Mesothelial cell of epicardium (in vitro differentiated cells): ENCODE data around the gene HDAC4. TPM values are rescaled to one million over a fixed set of nuclear protein-coding genes. Genes with fewer than 3 reads are reported as not detected.

Experiments used
- DNase-seq, 2 experiments: peaks; one replicate each; pipeline ENCODE4 v3.0.0; 2021; ENCODE audit warnings: low spot score in 2 of 2; ENCODE audit not compliant: unreplicated experiment in 2 of 2
- H3K27ac Mint-ChIP-seq: 2 replicates; pipeline ENCODE4 v1.8.0; 2021; ENCODE audit warnings: mixed read lengths
- H3K27me3 Mint-ChIP-seq: 2 replicates; pipeline ENCODE4 v1.8.0; 2021; ENCODE audit warnings: low read depth, mixed read lengths
- H3K36me3 Mint-ChIP-seq: 2 replicates; pipeline ENCODE4 v1.8.0; 2021; ENCODE audit warnings: mixed read lengths
- H3K4me1 Mint-ChIP-seq: 2 replicates; pipeline ENCODE4 v1.8.0; 2021; ENCODE audit warnings: mixed read lengths
- H3K4me3 Mint-ChIP-seq: 2 replicates; pipeline ENCODE4 v1.8.0; 2021; ENCODE audit warnings: mild to moderate bottlenecking, moderate library complexity, mixed read lengths
- H3K9me3 Mint-ChIP-seq: 2 replicates; pipeline ENCODE4 v1.8.0; 2021; ENCODE audit warnings: mixed read lengths
- total RNA-seq: library from RNA; stranded (reverse); gene quantifications from 3 replicates; pipeline ENCODE4 v1.2.1, GENCODE V29; 2021
- TF ChIP-seq, protein P1 (sequence below): fragments of 200-600 bp; sonication (generic); IDR thresholded peaks from one replicate; pipeline ENCODE4 v1.5.0; 2021; ENCODE audit warnings: antibody characterized with exemption; ENCODE audit not compliant: unreplicated experiment

Gene HDAC4
- total RNA-seq, 1 donor from 2014 or later, result 59.2 TPM

DNA sequence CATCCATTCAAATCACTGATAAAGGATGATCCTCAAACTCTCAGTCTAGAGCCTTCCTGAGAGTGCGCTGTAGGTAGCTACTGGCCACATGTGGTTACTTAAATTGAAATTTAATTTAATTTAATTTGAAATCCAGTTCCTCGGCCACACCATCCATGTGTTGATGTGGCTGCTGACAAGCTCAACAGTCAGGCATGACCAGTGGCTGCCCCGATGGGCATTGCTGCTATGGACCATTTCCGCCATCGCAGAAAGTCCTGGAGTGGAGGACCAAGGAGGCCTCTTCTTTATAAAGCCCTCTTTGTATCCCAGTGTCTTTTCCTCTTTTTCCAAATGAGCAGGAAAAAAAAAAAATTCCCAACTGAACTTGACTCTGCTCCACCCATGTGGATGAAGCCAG lies 100.6 kb downstream of the HDAC4 start:
- DNase-seq, result no peak
- Mint-ChIP-seq H3K27ac (no peak overlapping the region), H3K36me3 (no peaks in the 10 kb centered on the region), H3K4me1 (peaks cover 23% of the 10 kb centered on the region), H3K27me3 (no peaks in the 10 kb centered on the region), H3K4me3 (no peak overlapping the region), H3K9me3 (no peaks in the 10 kb centered on the region)
- TF ChIP-seq, protein P1, sequence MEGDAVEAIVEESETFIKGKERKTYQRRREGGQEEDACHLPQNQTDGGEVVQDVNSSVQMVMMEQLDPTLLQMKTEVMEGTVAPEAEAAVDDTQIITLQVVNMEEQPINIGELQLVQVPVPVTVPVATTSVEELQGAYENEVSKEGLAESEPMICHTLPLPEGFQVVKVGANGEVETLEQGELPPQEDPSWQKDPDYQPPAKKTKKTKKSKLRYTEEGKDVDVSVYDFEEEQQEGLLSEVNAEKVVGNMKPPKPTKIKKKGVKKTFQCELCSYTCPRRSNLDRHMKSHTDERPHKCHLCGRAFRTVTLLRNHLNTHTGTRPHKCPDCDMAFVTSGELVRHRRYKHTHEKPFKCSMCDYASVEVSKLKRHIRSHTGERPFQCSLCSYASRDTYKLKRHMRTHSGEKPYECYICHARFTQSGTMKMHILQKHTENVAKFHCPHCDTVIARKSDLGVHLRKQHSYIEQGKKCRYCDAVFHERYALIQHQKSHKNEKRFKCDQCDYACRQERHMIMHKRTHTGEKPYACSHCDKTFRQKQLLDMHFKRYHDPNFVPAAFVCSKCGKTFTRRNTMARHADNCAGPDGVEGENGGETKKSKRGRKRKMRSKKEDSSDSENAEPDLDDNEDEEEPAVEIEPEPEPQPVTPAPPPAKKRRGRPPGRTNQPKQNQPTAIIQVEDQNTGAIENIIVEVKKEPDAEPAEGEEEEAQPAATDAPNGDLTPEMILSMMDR, result no peak

DNA sequence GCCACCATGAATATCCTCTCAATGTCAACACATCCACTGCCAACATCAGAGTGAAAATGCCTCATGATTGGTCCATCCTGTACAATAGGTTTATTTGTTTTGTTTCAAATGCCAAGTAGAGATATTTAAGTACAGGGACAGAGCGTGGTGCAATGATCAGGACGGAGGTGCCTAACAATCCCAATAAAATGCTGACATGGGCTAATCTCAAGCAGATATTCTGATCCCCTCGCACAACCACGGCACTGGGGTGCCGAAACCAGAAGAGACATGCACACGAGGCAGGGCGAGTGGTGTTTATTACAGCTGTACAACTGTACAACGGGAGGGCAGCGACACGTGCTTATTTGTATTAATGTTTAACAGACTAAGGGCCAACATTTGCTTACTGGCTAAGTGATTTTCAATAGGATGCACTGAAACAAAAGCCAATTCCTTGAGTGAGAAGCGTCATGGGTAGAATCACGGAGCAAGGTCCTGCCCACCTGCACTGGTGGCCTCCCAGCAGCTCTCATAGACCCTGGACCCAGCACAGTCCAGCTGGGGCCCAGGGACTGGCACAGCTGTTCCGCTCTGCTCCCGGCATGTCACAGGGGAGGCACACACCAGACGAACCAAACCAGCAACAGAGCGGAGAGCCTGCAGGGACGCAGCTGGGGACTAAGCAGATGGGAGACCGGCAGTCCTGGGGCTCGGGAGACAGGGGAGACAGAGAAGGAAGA lies 101.4 kb downstream of the HDAC4 start:
- no peak overlapping the region for H3K4me3 Mint-ChIP-seq
- H3K9me3 Mint-ChIP-seq, result no peaks in the 10 kb centered on the region
- peaks cover 18% of the 10 kb centered on the region for H3K4me1 Mint-ChIP-seq
- no peak for DNase-seq
- TF ChIP-seq, protein P1, result no peak
- H3K27ac Mint-ChIP-seq, result no peak overlapping the region
- H3K27me3 Mint-ChIP-seq, result no peaks in the 10 kb centered on the region
- no peaks in the 10 kb centered on the region for H3K36me3 Mint-ChIP-seq

DNA sequence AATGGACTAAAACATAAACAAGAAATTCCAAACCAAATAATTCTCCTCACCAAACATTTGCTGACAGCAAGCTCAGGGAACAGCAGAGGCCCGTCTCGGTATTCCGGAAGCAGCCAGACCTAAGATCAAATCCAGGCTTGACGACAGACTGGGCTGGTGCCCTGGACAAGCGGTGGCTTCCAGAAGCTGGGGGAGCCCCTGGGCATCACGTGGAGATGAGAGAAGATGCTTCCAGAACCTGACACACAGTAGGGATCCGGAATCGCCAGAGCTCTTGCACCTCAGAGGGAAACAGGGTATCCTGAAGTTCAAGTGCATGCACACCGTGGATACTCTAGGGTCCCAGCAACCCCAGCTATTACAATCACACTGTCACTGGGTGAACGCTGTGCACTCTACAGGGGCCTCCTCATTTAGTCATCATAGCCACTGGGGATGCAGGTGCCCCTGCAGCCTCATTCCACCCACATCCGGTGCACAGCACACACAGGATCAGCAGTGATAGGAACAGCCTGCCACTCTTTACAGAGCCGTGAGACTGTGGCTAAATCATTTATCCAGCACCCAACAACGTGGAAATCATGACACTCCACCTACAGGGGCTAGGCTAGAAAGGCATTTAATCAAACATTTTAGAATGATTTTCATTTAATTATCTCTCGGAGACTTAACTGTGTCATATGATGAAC lies 102.6 kb downstream of the HDAC4 start:
- Mint-ChIP-seq H3K27me3 (no peaks in the 10 kb centered on the region), H3K9me3 (no peaks in the 10 kb centered on the region), H3K27ac (no peak overlapping the region), H3K4me1 (peaks cover 10% of the 10 kb centered on the region), H3K4me3 (no peak overlapping the region), H3K36me3 (no peaks in the 10 kb centered on the region)
- TF ChIP-seq, protein P1, result no peak
- no peak for DNase-seq

GRCh38 chr2:239297142-239298004 lies 103.4 kb downstream of the HDAC4 start:
- Mint-ChIP-seq H3K4me1 (peaks cover 10% of the 10 kb centered on the region), H3K9me3 (no peaks in the 10 kb centered on the region), H3K4me3 (no peak overlapping the region), H3K27me3 (no peaks in the 10 kb centered on the region), H3K27ac (no peak overlapping the region), H3K36me3 (no peaks in the 10 kb centered on the region)
- TF ChIP-seq, protein P1, result no peak
- no peak for DNase-seq

- peaks cover 4% of the 10 kb centered on the region for H3K4me1 Mint-ChIP-seq
- TF ChIP-seq, protein P1, result no peak
- no peak overlapping the region for H3K4me3 Mint-ChIP-seq
- H3K27ac Mint-ChIP-seq, result no peak overlapping the region
- H3K27me3 Mint-ChIP-seq, result no peaks in the 10 kb centered on the region
- no peaks in the 10 kb centered on the region for H3K36me3 Mint-ChIP-seq
- no peaks in the 10 kb centered on the region for H3K9me3 Mint-ChIP-seq
- DNase-seq, result no peak
These were observed 104.5 kb downstream of the HDAC4 start for GRCh38 chr2:239296020-239296932.
